GM23248 (cell line): Measurements from ENCODE around the gene CDH4.

Source experiments
- EZH2 ChIP-seq: fragments of 200-600 bp; sonication (generic); IDR thresholded peaks from 2 replicates; pipeline ENCODE4 v1.6.1; 2018; ENCODE audit warnings: antibody characterized with exemption, mild to moderate bottlenecking; ENCODE audit not compliant: insufficient read depth, poor library complexity, severe bottlenecking
- EZH2phosphoT487 ChIP-seq: fragments of 200-600 bp; sonication (generic); IDR thresholded peaks from 2 replicates; pipeline ENCODE4 v1.6.1; 2018; ENCODE audit warnings: antibody characterized with exemption, moderate library complexity, mild to moderate bottlenecking, low read depth; ENCODE audit not compliant: insufficient read depth

DNA sequence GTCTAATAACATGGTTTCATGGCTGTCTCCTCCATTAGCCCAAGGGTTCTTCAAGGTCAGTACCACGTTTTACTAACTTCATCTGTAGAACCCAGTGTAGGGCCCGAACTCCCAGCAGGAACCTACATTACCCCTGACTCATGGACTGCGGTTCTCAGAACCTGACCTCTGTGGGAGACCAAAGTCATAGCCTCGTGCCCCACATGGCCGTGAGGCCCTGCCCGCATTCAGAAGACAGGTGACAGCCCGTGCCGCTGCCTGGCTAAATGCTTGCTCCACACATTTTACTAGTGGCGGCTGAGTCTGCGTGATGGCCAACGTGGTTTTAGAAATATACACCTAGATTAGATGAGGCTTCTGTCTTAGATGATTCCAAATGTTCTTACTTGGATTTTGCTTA is 94.9 kb downstream of the CDH4 start:
- TF ChIP-seq EZH2 (no peak), EZH2phosphoT487 (no peak)
